C1 segment of cervical spinal cord (tissue), 14 donors: ENCODE results near the gene CFAP97.

Source experiments
- DNase-seq, 14 donors: peaks; one replicate each; lab custom pipeline; 2025; lab: John Stamatoyannopoulos, UW

The CFAP97 gene

GRCh38 chr4:185110375-185110823 is 93.4 kb downstream of the CFAP97 start:
- DNase-seq: no peak

DNA sequence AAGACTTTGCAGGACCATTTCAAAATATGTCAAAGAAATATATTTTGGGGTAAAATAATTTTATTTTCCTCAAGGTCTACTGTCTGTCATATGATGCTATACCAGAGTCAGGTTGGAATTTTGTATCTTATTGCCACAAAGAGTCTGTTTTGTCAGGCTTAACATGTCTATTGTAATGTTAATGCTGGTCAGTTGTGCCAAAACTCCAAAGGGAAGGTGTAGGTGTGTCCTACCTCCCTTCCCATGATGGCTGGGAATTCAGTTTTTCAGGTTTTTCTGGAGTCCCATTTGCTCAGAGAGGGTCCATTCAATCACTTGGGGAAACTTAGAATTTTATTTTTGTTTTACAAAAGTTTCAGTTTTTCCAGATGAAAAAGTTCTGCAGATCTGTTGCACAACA is 94.1 kb downstream of the CFAP97 start:
- no peak for DNase-seq
